ENCODE data around the gene KRTAP5-10.
"Not testable (repeated sequence)": the region's sequence is repeated elsewhere in the genome, so short reads cannot be mapped to it uniquely, and the experiment has no call there.

KRTAP5-10 gene

GRCh38 chr11:71611218-71611910 is 46.0 kb downstream of the KRTAP5-10 start:
- not testable (repeated sequence) for DNase-seq (ENCODE audit: low read depth in 2 of 2)

- not testable (repeated sequence) for DNase-seq (ENCODE audit: low read depth in 2 of 2)
These were observed 48.6 kb downstream of the KRTAP5-10 start for GRCh38 chr11:71613931-71614330.

GRCh38 chr11:71614366-71614917 is 49.1 kb downstream of the KRTAP5-10 start:
- not testable (repeated sequence) for DNase-seq (ENCODE audit: low read depth in 2 of 2)

- DNase-seq (ENCODE audit: low read depth in 2 of 2): not testable (repeated sequence)
These were observed 49.6 kb downstream of the KRTAP5-10 start for GRCh38 chr11:71615003-71615402.

Data from stimulated activated CD8-positive, alpha-beta memory T cell treated with anti-CD3 and anti-CD28 coated beads, Interleukin-2, amount 100 ng/mL, for 1 hour (primary cell).